ENCODE data around the gene AMOTL1.
"Not testable (repeated sequence)": the region's sequence is repeated elsewhere in the genome, so short reads cannot be mapped to it uniquely, and the experiment has no call there.

AMOTL1 gene

GRCh38 chr11:94873916-94874540 lies 105.9 kb downstream of the AMOTL1 start:
- DNase-seq (ENCODE audit: low read depth in 1 of 2, low spot score in 1 of 2) = no peak

DNA sequence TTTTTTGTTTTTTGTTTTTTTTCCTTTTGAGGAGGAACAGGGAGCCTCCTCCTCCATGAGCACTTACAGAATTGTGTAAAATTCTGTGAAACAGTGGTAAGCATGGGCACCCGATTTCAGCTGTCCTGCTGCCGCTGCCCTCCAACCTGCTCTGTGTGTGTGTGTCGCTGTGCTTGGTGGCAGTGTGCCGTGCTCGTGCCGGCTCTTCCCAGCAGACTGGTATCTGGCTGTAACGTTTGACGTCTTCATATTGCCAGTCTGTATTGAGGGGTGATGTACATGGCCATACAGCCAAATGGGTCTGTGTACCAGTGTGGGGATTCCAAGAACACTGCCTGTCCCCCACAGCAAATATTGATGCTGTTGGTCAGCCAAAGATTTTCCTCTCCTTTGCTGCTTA lies 108.1 kb downstream of the AMOTL1 start:
- DNase-seq (ENCODE audit: low read depth in 1 of 2, low spot score in 1 of 2) = no peak

DNA sequence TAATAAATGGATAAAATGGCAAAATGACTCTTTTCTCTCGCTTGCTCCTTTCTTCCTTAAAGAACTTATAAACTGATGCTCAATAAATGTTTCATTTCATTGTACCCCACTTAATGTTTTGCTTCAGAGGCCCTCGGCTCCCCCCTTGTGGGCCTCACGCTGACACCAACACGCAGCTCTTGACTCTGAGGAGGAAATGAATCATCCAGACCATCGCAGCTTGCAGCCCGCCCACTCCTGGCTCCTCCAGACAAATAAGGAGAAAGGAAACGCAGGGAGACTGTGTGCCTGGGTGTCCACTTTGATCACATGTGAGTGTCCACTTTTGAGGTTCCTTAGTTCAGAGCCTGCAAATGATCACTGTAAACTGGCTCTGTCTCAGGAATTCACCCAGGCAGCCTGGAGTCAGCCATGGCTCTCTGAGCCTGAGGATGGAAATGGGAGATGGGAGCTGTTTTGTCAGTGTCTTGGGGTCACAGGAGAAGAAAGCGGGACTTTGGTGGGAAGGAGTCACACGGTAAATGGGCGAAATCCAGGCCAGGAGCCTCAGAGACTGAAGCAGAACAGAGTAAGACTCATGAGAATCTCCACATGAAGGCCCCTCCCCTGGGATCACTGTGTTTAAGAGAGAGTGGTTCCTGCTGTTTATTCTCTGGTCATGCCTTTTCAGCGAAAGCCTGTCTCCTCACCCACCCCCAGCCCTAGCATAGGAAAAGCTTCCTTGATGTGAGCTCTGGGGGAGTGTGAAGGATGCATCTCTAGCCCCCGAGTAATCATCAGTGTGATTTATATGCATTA lies 108.7 kb downstream of the AMOTL1 start:
- DNase-seq (ENCODE audit: low read depth in 1 of 2, low spot score in 1 of 2) = peak in 1 of 2 donors; percentile 52

- DNase-seq (ENCODE audit: low read depth in 1 of 2, low spot score in 1 of 2) = no peak
Measured at GRCh38 chr11:94877443-94878200, 109.5 kb downstream of the AMOTL1 start.

- DNase-seq (ENCODE audit: low read depth in 1 of 2, low spot score in 1 of 2) = no peak
Measured at GRCh38 chr11:94879006-94879405, 110.8 kb downstream of the AMOTL1 start.

DNA sequence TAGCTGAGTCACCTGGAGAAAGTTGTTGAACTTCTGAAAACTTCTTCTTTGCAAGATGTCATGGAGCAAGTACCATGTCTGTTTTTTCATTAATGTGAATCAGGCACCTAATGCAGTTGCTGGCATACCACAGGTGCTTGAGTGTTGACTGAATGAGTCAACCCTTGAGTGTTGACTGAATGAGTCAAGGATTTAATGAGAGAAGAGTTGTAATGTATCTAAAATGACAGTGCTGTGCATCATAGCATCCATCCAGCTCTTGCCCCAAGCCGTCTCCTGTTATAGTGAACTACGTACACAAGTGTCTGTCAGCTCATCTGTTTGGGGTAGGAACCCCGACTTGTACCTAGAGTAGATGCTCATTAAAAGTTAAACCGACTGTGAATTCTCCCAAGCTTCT lies 112.1 kb downstream of the AMOTL1 start:
- DNase-seq (ENCODE audit: low read depth in 1 of 2, low spot score in 1 of 2) = no peak

DNA sequence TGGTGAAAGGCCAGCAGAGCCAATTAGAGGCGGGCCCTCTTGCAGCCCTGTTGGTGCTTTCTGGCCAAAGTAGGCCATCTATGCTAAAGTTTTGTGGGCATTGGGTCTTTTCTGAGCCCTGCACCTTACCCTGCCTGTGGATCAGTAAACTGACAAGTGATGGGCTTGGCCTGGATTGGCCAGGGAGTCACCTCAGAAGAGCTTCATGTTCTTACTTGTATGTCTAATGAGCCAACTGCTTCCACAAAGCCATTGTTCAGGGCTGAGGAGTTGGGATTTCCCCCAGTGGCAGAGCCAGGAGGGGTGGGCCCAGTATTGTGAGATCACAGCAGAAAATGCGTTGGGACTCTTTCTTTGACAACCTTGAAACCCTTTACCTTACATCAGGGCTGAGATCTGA lies 114.8 kb downstream of the AMOTL1 start:
- no peak for DNase-seq (ENCODE audit: low read depth in 1 of 2, low spot score in 1 of 2)

GRCh38 chr11:94883878-94884277 lies 115.7 kb downstream of the AMOTL1 start:
- DNase-seq (ENCODE audit: low read depth in 1 of 2, low spot score in 1 of 2) = no peak

DNA sequence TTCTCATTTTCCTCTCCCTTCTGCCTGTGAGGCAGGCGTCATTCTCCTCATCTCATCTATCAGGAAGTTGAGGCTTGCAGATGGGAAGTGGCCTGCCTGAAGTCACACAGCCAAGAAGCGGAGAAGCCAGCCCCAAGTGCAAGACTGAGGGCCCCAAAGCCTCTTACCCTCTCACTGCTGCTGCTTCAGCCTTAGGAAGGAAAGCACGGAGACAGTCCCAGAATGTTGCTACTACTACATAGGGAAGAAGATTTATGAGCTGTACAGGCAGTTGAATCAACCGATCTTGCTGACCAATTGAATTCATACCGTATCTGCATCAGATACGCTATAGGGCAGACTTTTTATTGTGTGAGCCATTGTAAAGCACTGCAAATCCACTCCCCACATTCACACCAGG lies 116.2 kb downstream of the AMOTL1 start:
- no peak for DNase-seq (ENCODE audit: low read depth in 1 of 2, low spot score in 1 of 2)

- DNase-seq (ENCODE audit: low read depth in 1 of 2, low spot score in 1 of 2) = no peak
Measured at GRCh38 chr11:94885133-94885532, 117.0 kb downstream of the AMOTL1 start.

DNA sequence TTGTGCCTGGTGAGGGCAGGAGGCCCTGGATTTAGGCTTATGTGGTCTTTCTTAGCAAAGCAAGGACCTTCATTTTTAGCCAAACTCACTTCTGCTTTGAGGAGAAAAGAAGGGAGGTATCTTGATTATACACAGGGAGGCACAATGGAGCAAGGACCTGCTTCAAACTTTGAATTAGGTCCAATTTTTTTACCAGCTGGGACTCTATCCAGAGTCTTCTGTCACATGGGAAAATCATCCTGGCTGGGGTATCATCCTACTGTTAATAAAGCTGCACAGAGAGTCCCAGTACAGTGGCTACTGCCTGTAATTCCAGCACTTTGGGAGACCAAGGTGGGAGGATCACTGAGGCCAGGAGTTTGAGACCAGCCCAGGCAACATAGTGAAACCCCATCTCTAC lies 117.4 kb downstream of the AMOTL1 start:
- DNase-seq (ENCODE audit: low read depth in 1 of 2, low spot score in 1 of 2) = no peak

- no peak for DNase-seq (ENCODE audit: low read depth in 1 of 2, low spot score in 1 of 2)
Measured at GRCh38 chr11:94888204-94888603, 120.0 kb downstream of the AMOTL1 start.

DNA sequence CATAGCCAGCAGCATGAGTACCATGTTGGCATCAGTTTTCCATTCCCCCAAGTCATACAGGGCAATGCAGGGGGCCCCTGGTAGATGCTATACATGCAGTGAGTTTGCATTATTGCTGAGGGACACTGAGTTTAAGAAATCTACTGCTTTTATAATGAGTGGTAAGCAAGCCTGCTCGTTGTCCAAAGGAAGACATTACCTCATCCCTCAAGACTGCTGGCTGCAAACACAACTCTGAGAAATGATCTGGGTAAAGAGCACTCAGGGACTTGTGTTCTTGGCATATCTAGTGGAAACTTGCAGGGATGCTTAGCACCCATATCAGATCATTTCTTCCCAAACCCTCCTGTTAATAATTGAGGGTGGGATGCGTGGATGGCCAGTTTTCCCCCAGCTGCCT lies 127.3 kb downstream of the AMOTL1 start:
- no peak for DNase-seq (ENCODE audit: low read depth in 1 of 2, low spot score in 1 of 2)

DNA sequence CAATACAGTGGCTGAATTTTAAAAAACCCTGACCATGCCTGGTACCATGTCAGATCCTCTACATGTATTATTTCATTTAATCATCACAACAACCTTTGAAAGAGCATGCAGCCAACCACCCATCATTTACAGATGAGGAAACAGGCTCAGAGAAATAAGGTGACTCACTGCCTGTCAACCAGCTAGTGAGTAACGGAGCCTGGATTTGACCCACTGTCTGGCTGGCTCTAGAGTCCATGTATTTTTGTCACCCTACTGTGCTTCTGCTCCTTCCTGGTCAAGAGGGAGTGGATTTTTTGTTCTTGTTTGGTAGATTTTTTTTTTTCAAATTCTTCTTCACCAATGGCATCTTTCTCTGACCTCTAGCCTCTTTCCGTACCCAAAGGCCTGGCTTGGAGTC lies 127.8 kb downstream of the AMOTL1 start:
- no peak for DNase-seq (ENCODE audit: low read depth in 1 of 2, low spot score in 1 of 2)

GRCh38 chr11:94897330-94897768 lies 129.2 kb downstream of the AMOTL1 start:
- peak in 1 of 2 donors; percentile 32 for DNase-seq (ENCODE audit: low read depth in 1 of 2, low spot score in 1 of 2)

- DNase-seq (ENCODE audit: low read depth in 1 of 2, low spot score in 1 of 2) = no peak
Measured at GRCh38 chr11:94907226-94907625, 139.1 kb downstream of the AMOTL1 start.

DNA sequence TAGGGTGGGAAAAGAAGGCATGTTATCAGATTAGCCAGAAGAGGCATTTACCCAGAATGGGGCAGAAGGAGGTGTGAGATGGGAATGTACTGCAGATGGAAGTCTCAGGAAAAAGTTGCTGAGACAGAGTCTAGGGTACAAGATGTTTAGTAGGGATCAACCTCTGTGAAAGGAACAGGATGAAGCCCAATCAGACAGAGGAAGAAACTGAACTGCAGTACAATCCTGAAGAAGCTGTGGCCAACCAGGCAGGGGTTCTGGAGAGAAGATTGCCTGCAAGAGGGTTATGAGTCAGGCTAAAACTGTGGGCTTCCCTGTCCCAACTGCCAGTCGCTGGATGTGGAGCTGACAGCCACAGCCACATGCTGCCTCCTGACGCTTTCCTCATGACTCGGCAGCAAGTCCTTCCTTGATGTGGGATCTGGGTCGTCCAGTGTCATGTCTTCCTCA lies 141.2 kb downstream of the AMOTL1 start:
- DNase-seq (ENCODE audit: low read depth in 1 of 2, low spot score in 1 of 2) = no peak

DNA sequence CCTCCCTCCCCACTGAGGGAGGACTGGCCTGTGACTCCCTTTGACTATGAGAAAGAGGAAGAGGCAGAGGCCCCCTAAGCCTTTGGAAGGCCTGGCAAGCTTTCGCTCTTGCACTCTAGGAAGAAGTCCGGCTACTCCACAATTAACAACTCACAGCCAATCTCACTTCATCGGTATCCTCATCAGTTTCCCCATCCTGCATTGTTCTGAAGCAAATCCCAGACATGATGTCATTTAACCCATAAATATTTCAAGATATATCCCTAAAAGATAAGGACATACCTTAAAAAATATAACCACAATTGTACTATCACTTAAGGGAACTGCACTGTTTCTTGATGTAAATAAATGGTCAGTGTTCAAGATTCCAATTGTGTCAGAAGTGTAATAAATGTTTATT lies 142.1 kb downstream of the AMOTL1 start:
- DNase-seq (ENCODE audit: low read depth in 1 of 2, low spot score in 1 of 2) = no peak

DNA sequence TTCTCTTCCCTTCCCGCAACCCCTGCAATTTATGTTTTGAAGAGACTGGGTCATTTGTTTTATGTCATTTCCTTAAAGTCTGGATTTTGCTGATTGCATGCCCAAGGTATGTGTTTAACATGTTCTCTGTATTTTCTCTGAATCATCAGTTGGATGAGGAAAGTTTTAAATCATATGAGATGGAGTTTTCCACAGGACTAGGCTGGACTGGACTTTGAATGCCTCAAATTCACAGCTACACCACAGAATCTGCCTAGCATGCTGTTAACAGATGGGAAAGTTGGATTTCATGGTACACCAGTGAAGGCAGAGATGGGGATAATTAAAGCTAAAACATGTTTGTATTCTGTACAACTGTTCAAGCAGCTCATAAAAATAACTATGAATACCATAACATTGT lies 142.6 kb downstream of the AMOTL1 start:
- DNase-seq (ENCODE audit: low read depth in 1 of 2, low spot score in 1 of 2) = no peak

GRCh38 chr11:94912806-94913205 lies 144.7 kb downstream of the AMOTL1 start:
- no peak for DNase-seq (ENCODE audit: low read depth in 1 of 2, low spot score in 1 of 2)

GRCh38 chr11:94913718-94914394 lies 145.7 kb downstream of the AMOTL1 start:
- DNase-seq (ENCODE audit: low read depth in 1 of 2, low spot score in 1 of 2) = not testable (repeated sequence)

Measured in activated CD4-positive, alpha-beta T cell treated with anti-CD3 and anti-CD28 coated beads, Interleukin-2, amount 50 U/mL, for 24 hours (primary cell).